ENCODE data around the gene ARFRP1. TPM values are rescaled to one million over a fixed set of nuclear protein-coding genes. Genes with fewer than 3 reads are reported as not detected.

ARFRP1 gene
- total and polyA plus RNA-seq, 2 donors (not counting 1 experiment from before 2014, with no cell fraction given), result 41.0 to 75.5 TPM

DNA sequence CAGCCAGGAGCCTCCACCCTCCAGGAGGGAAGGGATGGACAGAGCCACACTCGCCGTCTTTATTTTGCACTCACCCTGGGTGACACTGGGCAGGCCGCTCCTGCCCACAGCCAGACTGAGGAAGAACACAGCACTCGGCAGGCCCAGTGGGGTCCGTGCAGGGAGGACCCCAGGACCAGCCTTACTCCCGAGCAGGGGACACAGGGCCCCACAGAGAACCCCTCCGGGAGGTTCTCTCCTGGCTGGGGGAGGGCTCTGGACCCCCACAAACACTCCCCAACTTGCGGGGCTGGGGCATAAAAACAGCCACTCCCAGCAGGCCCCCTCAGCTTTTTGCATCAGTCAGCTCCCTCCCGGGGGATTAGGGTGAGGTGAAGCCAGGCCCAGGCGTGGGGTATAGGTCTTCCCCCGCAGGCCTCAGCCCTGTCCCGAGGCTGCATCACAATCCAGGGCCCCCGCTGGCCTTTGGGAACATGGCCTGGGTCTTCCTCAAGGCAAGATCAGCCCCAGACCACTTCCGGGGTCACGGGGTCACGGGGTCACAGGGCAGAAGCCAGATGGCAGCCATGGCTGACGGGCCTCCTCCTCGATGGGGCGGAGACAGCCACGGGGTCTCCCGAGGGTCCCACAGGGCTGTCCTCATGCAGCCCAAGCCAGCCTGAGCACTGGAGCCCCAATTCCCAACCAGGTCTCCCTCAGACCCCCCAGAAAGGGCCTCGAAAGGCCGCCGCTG lies 8.1 kb downstream of the ARFRP1 start:
- TF ChIP-seq, protein P1, sequence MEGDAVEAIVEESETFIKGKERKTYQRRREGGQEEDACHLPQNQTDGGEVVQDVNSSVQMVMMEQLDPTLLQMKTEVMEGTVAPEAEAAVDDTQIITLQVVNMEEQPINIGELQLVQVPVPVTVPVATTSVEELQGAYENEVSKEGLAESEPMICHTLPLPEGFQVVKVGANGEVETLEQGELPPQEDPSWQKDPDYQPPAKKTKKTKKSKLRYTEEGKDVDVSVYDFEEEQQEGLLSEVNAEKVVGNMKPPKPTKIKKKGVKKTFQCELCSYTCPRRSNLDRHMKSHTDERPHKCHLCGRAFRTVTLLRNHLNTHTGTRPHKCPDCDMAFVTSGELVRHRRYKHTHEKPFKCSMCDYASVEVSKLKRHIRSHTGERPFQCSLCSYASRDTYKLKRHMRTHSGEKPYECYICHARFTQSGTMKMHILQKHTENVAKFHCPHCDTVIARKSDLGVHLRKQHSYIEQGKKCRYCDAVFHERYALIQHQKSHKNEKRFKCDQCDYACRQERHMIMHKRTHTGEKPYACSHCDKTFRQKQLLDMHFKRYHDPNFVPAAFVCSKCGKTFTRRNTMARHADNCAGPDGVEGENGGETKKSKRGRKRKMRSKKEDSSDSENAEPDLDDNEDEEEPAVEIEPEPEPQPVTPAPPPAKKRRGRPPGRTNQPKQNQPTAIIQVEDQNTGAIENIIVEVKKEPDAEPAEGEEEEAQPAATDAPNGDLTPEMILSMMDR (IDR thresholded peaks at IDR 0.05), result no peak
- TF ChIP-seq EZH2 (IDR thresholded peaks at IDR 0.05; ENCODE audit: borderline replicate concordance, insufficient read depth, low read depth, low read length, poor library complexity, severe bottlenecking), result no peak
- Mint-ChIP-seq H3K27me3 (no peaks in the 10 kb centered on the region), H3K9me3 (ENCODE audit: insufficient read depth) (no peaks in the 10 kb centered on the region), H3K4me1 (peaks cover 16% of the 10 kb centered on the region), H3K27ac (no peak overlapping the region), H3K4me3 (no peak overlapping the region)
- H2AFZ ChIP-seq (ENCODE audit: insufficient read depth, low read depth, low read length, poor library complexity, severe bottlenecking), result no peak overlapping the region
- H3K27ac ChIP-seq (ENCODE audit: low read length in 2 of 2), result no peak overlapping the region
- ChIA-PET CTCF (no interaction called here), POLR2A (no interaction called here)
- peak; percentile 12 for DNase-seq
- peaks cover 72% of the 10 kb centered on the region for H3K79me2 ChIP-seq (ENCODE audit: control insufficient read depth, insufficient read depth, low read length)
- intact Hi-C loops (cut with micrococcal nuclease), result no loop called here
- peaks cover 0 to 3% (median 0%) of the 10 kb centered on the region in 3 donors for H3K9me3 ChIP-seq (ENCODE audit: control extremely low read depth in 1 of 3, control insufficient read depth in 2 of 3, insufficient read depth in 1 of 3, low read length in 2 of 3)
- H3K4me1 ChIP-seq (ENCODE audit: control insufficient read depth in 2 of 2, insufficient read depth in 2 of 2, low read length in 2 of 2), result peaks cover 18% of the 10 kb centered on the region in 2 donors
- peaks cover 98% of the 10 kb centered on the region for H4K20me1 ChIP-seq (ENCODE audit: control insufficient read depth, insufficient read depth, low read length, poor library complexity, severe bottlenecking)
- H3K4me2 ChIP-seq (replicated peaks; ENCODE audit: low read depth, low read length, poor library complexity, severe bottlenecking), result no peak overlapping the region
- H3K9ac ChIP-seq (ENCODE audit: low read length), result no peak overlapping the region
- no peak for ATAC-seq (ENCODE audit: low read depth)
- WGBS (ENCODE audit: insufficient coverage), result 87% methylated on average over 23 of the region's 24 CpGs
- peaks cover 0 to 11% of the 10 kb centered on the region in 2 experiments for H3K36me3 ChIP-seq (replicated peaks in 1 of 2; ENCODE audit: control extremely low read depth in 1 of 2, control insufficient read depth in 1 of 2, extremely low read depth in 1 of 2, insufficient read depth in 2 of 2, low read length in 1 of 2)
- H3K4me3 ChIP-seq (ENCODE audit: control extremely low read depth in 1 of 5, extremely low read depth in 1 of 5, insufficient read depth in 1 of 5, low read depth in 2 of 5, low read length in 4 of 5), result no peak overlapping the region
- H3K27me3 ChIP-seq (replicated peaks in 1 of 4; ENCODE audit: control extremely low read depth in 1 of 4, control insufficient read depth in 3 of 4, insufficient read depth in 4 of 4, low read length in 3 of 4), result peaks cover 0 to 3% (median 0%) of the 10 kb centered on the region in 4 experiments

DNA sequence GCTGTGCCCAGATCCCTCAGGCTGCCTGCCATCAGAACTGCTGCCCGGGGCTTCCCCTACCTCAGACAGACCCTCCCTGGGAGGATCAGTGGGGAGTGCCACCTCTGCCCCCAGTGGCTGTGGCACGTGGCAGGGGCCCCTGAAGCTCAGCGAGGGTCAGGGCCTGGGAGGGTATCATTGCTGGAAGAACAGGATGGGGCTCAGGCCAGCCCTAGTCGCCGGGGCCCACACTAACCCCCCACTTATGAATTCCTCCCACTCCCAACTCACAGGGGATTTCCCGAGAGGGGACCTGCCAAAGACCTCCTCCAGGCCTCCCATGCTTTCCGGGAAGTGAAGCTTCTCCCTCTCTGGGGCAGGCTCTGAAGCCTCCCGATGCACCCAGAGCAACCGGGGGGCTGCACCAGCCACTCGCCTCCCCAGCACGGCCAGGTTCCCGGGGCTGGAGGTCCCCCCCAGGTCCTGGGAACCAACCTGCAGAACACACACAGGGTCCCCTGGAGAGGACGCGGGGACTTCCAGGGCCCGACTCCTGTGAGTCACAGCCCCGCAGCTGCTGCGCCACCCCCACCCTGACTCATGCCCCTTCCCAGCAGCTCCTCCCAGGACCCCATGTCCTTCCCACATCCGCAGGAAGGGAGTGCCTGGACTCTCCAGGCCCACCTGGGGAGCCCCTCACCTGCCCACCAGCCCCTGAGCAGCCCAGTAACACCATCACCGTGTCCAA lies 8.9 kb downstream of the ARFRP1 start:
- Histone ChIP-seq H3K36me3 (replicated peaks in 1 of 2; ENCODE audit: control extremely low read depth in 1 of 2, control insufficient read depth in 1 of 2, extremely low read depth in 1 of 2, insufficient read depth in 2 of 2, low read length in 1 of 2) (peaks cover 0 to 7% of the 10 kb centered on the region in 2 experiments), H3K4me1 (ENCODE audit: control insufficient read depth in 2 of 2, insufficient read depth in 2 of 2, low read length in 2 of 2) (peaks cover 18% of the 10 kb centered on the region in 2 donors), H4K20me1 (ENCODE audit: control insufficient read depth, insufficient read depth, low read length, poor library complexity, severe bottlenecking) (peaks cover 91% of the 10 kb centered on the region), H3K27me3 (replicated peaks in 1 of 4; ENCODE audit: control extremely low read depth in 1 of 4, control insufficient read depth in 3 of 4, insufficient read depth in 4 of 4, low read length in 3 of 4) (peaks cover 0 to 3% (median 0%) of the 10 kb centered on the region in 4 experiments), H2AFZ (ENCODE audit: insufficient read depth, low read depth, low read length, poor library complexity, severe bottlenecking) (no peak overlapping the region), H3K9me3 (ENCODE audit: control extremely low read depth in 1 of 3, control insufficient read depth in 2 of 3, insufficient read depth in 1 of 3, low read length in 2 of 3) (peaks cover 0 to 3% (median 0%) of the 10 kb centered on the region in 3 donors), H3K27ac (ENCODE audit: low read length in 2 of 2) (no peak overlapping the region), H3K79me2 (ENCODE audit: control insufficient read depth, insufficient read depth, low read length) (peaks cover 65% of the 10 kb centered on the region), H3K9ac (ENCODE audit: low read length) (no peak overlapping the region), H3K4me3 (ENCODE audit: control extremely low read depth in 1 of 5, extremely low read depth in 1 of 5, insufficient read depth in 1 of 5, low read depth in 2 of 5, low read length in 4 of 5) (no peak overlapping the region), H3K4me2 (replicated peaks; ENCODE audit: low read depth, low read length, poor library complexity, severe bottlenecking) (no peak overlapping the region)
- Mint-ChIP-seq H3K4me3 (no peak overlapping the region), H3K9me3 (ENCODE audit: insufficient read depth) (no peaks in the 10 kb centered on the region), H3K4me1 (peaks cover 16% of the 10 kb centered on the region), H3K27me3 (no peaks in the 10 kb centered on the region), H3K27ac (no peak overlapping the region)
- peak; percentile 12 for DNase-seq
- WGBS (ENCODE audit: insufficient coverage), result 74% methylated on average over 14 of the region's 19 CpGs
- POLR2A ChIA-PET, result interaction anchor here (0.6 kb wide), 1 partner anchor 103 kb away, joined by 3 read pairs; no protein-coding TSS in a partner anchor
- CTCF ChIA-PET, result no interaction called here
- intact Hi-C loops (cut with micrococcal nuclease), result no loop called here
- ATAC-seq (ENCODE audit: low read depth), result no peak
- no peak for TF ChIP-seq EZH2 (IDR thresholded peaks at IDR 0.05; ENCODE audit: borderline replicate concordance, insufficient read depth, low read depth, low read length, poor library complexity, severe bottlenecking)
- TF ChIP-seq, protein P1 (IDR thresholded peaks at IDR 0.05), result no peak
